Liver (tissue), 3 donors: ENCODE data around the gene CABP4.

ENCODE experiments used
- EGR1 ChIP-seq, 2 donors: IDR thresholded peaks; 2 replicates each; pipeline ENCODE4 v1.6.1; 2016 to 2018; ENCODE audit warnings: antibody characterized with exemption in 2 of 2, low read depth in 2 of 2
- GABPA ChIP-seq, 2 donors: IDR thresholded peaks in 1 of 2; conservative IDR thresholded peaks in 1 of 2; 2 replicates each; pipeline ENCODE4 v1.6.1; 2016; ENCODE audit warnings: antibody characterized with exemption in 2 of 2, mild to moderate bottlenecking in 1 of 2, moderate library complexity in 1 of 2
- HNF4A ChIP-seq, 2 donors: conservative IDR thresholded peaks; 2 replicates each; pipeline ENCODE4 v1.6.1; 2016; ENCODE audit warnings: antibody characterized with exemption in 2 of 2, mild to moderate bottlenecking in 2 of 2
- RAD21 ChIP-seq, 2 donors: IDR thresholded peaks; 2 replicates each; pipeline ENCODE4 v1.6.1; 2016; ENCODE audit warnings: antibody characterized with exemption in 2 of 2, mild to moderate bottlenecking in 2 of 2
- RXRA ChIP-seq, 2 donors: IDR thresholded peaks; 2 replicates each; pipeline ENCODE4 v1.6.1; 2017 to 2018; ENCODE audit warnings: antibody characterized with exemption in 2 of 2, mild to moderate bottlenecking in 1 of 2
- SP1 ChIP-seq: IDR thresholded peaks from 2 replicates; pipeline ENCODE4 v1.6.1; 2018; ENCODE audit warnings: antibody characterized with exemption, mild to moderate bottlenecking
- TAF1 ChIP-seq: conservative IDR thresholded peaks from 2 replicates; pipeline ENCODE4 v1.6.1; 2016; ENCODE audit warnings: antibody characterized with exemption, mild to moderate bottlenecking
- YY1 ChIP-seq: IDR thresholded peaks from 2 replicates; pipeline ENCODE4 v1.6.1; 2016; ENCODE audit warnings: antibody characterized with exemption, mild to moderate bottlenecking
- ZBTB33 ChIP-seq: IDR thresholded peaks from 2 replicates; pipeline ENCODE4 v1.6.1; 2016; ENCODE audit warnings: antibody characterized with exemption
- TF ChIP-seq, protein P1 (sequence below): fragments of 150-350 bp; IDR thresholded peaks from 2 replicates; pipeline ENCODE4 v1.5.1; 2017; ENCODE audit warnings: improper control_type of control experiment, low read depth, low read length; ENCODE audit not compliant: missing input control
- TF ChIP-seq, protein P2 (sequence below): IDR thresholded peaks from 2 replicates; pipeline ENCODE4 v1.6.1; 2016; ENCODE audit warnings: antibody characterized with exemption, mild to moderate bottlenecking
- TF ChIP-seq, protein P3 (sequence below): IDR thresholded peaks from 2 replicates; pipeline ENCODE4 v1.6.1; 2016; ENCODE audit warnings: antibody characterized with exemption
- TF ChIP-seq, protein P4 (sequence below): IDR thresholded peaks from 2 replicates; pipeline ENCODE4 v1.6.1; 2016; ENCODE audit warnings: antibody characterized with exemption
- donor health status: healthy.
- donor health status: healthy.

DNA sequence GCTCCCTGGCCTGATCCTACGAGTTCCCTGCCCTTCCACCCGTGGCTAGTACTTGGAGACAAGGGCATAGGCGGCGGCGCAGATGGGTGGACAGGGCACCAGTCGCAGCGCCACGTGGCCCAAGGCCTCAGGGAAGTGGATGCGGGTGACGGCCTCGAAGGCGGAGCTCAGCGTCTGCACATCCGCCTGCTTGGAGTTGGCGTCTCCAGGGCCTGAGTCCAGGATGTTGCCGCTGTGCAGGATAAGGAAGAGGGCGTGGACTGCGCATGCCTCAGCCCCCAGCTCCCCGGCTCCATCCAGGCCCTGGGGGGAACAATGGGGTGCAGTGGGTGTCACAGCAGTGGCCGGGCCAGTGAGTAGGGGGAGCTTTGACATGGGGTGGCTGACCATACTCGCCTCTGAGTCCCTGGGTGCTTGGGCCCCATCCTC is 43.4 kb downstream of the CABP4 start:
- TF ChIP-seq, protein P1, sequence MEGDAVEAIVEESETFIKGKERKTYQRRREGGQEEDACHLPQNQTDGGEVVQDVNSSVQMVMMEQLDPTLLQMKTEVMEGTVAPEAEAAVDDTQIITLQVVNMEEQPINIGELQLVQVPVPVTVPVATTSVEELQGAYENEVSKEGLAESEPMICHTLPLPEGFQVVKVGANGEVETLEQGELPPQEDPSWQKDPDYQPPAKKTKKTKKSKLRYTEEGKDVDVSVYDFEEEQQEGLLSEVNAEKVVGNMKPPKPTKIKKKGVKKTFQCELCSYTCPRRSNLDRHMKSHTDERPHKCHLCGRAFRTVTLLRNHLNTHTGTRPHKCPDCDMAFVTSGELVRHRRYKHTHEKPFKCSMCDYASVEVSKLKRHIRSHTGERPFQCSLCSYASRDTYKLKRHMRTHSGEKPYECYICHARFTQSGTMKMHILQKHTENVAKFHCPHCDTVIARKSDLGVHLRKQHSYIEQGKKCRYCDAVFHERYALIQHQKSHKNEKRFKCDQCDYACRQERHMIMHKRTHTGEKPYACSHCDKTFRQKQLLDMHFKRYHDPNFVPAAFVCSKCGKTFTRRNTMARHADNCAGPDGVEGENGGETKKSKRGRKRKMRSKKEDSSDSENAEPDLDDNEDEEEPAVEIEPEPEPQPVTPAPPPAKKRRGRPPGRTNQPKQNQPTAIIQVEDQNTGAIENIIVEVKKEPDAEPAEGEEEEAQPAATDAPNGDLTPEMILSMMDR: no peak
- TF ChIP-seq TAF1: no peak
- TF ChIP-seq RXRA (IDR thresholded peaks at IDR 0.05): no peak
- TF ChIP-seq HNF4A (conservative IDR thresholded peaks at IDR 0.05): no peak
- TF ChIP-seq, protein P2, sequence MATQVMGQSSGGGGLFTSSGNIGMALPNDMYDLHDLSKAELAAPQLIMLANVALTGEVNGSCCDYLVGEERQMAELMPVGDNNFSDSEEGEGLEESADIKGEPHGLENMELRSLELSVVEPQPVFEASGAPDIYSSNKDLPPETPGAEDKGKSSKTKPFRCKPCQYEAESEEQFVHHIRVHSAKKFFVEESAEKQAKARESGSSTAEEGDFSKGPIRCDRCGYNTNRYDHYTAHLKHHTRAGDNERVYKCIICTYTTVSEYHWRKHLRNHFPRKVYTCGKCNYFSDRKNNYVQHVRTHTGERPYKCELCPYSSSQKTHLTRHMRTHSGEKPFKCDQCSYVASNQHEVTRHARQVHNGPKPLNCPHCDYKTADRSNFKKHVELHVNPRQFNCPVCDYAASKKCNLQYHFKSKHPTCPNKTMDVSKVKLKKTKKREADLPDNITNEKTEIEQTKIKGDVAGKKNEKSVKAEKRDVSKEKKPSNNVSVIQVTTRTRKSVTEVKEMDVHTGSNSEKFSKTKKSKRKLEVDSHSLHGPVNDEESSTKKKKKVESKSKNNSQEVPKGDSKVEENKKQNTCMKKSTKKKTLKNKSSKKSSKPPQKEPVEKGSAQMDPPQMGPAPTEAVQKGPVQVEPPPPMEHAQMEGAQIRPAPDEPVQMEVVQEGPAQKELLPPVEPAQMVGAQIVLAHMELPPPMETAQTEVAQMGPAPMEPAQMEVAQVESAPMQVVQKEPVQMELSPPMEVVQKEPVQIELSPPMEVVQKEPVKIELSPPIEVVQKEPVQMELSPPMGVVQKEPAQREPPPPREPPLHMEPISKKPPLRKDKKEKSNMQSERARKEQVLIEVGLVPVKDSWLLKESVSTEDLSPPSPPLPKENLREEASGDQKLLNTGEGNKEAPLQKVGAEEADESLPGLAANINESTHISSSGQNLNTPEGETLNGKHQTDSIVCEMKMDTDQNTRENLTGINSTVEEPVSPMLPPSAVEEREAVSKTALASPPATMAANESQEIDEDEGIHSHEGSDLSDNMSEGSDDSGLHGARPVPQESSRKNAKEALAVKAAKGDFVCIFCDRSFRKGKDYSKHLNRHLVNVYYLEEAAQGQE: no peak
- no peak for TF ChIP-seq SP1
- TF ChIP-seq GABPA (IDR thresholded peaks at IDR 0.05 in 1 of 2, conservative IDR thresholded peaks at IDR 0.05 in 1 of 2): no peak
- no peak for TF ChIP-seq EGR1 (IDR thresholded peaks at IDR 0.05; ENCODE audit: low read depth in 2 of 2)
- TF ChIP-seq ZBTB33: no peak
- TF ChIP-seq, protein P3, sequence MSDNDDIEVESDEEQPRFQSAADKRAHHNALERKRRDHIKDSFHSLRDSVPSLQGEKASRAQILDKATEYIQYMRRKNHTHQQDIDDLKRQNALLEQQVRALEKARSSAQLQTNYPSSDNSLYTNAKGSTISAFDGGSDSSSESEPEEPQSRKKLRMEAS: no peak
- no peak for TF ChIP-seq RAD21 (IDR thresholded peaks at IDR 0.05)
- TF ChIP-seq, protein P4, sequence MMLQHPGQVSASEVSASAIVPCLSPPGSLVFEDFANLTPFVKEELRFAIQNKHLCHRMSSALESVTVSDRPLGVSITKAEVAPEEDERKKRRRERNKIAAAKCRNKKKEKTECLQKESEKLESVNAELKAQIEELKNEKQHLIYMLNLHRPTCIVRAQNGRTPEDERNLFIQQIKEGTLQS: no peak
- TF ChIP-seq YY1: no peak
